H9 (cell line): ENCODE measurements around the gene SKAP1. TPM values are rescaled to one million over a fixed set of nuclear protein-coding genes. Genes with fewer than 3 reads are reported as not detected.

Experiments
- DNase-seq: peaks from one replicate; pipeline ENCODE4 v3.0.0-alpha.2; 2017
- H2AFZ ChIP-seq: one replicate; pipeline ENCODE4 v1.6.1; 2013; ENCODE audit warnings: mild to moderate bottlenecking, low read length, control low read depth, moderate library complexity
- H2AK5ac ChIP-seq: 2 replicates; pipeline ENCODE4 v1.6.1; 2013; ENCODE audit warnings: low read length, control low read depth, mixed read lengths; ENCODE audit not compliant: insufficient read length
- H2BK120ac ChIP-seq: one replicate; pipeline ENCODE4 v1.6.1; 2013; ENCODE audit warnings: low read depth, mild to moderate bottlenecking, low read length, control low read depth, inconsistent platforms; ENCODE audit not compliant: poor library complexity, severe bottlenecking
- H2BK12ac ChIP-seq: 2 replicates; pipeline ENCODE4 v1.6.1; 2013; ENCODE audit warnings: low read length, control low read depth, mixed read lengths, low read depth; ENCODE audit not compliant: insufficient read length
- H2BK15ac ChIP-seq: 2 replicates; pipeline ENCODE4 v1.6.1; 2013; ENCODE audit warnings: low read depth, low read length, control low read depth
- H2BK20ac ChIP-seq: one replicate; pipeline ENCODE4 v1.6.1; 2013; ENCODE audit warnings: low read depth, mild to moderate bottlenecking, low read length, control low read depth, inconsistent platforms; ENCODE audit not compliant: poor library complexity, severe bottlenecking
- H2BK5ac ChIP-seq: 2 replicates; pipeline ENCODE4 v1.6.1; 2013; ENCODE audit warnings: low read length, control low read depth, mixed read lengths; ENCODE audit not compliant: insufficient read length
- H3K14ac ChIP-seq: 2 replicates; pipeline ENCODE4 v1.6.1; 2013; ENCODE audit warnings: low read length, control low read depth; ENCODE audit not compliant: insufficient read depth
- H3K18ac ChIP-seq: 2 replicates; pipeline ENCODE4 v1.6.1; 2013; ENCODE audit warnings: low read depth, mild to moderate bottlenecking, mixed read lengths, low read length, control low read depth; ENCODE audit not compliant: insufficient read length
- H3K23ac ChIP-seq: 2 replicates; pipeline ENCODE4 v1.6.1; 2013; ENCODE audit warnings: low read length, control low read depth, mixed read lengths, low read depth; ENCODE audit not compliant: insufficient read length
- H3K23me2 ChIP-seq: 2 replicates; pipeline ENCODE4 v1.6.1; 2013; ENCODE audit warnings: low read depth, mild to moderate bottlenecking, mixed read lengths, low read length, control low read depth; ENCODE audit not compliant: insufficient read length, poor library complexity, severe bottlenecking
- H3K27ac ChIP-seq: 2 replicates; pipeline ENCODE4 v1.5.1; 2013; ENCODE audit warnings: low read length, control low read depth, mixed read lengths, low read depth; ENCODE audit not compliant: insufficient read length
- H3K27me3 ChIP-seq: 2 replicates; pipeline ENCODE4 v1.6.1; 2013; ENCODE audit warnings: low read length, control low read depth, inconsistent platforms; ENCODE audit not compliant: insufficient read depth
- H3K4ac ChIP-seq: 2 replicates; pipeline ENCODE4 v1.6.1; 2013; ENCODE audit warnings: low read depth, mild to moderate bottlenecking, control low read depth, inconsistent platforms, low read length, moderate library complexity
- H3K4me1 ChIP-seq: 2 replicates; pipeline ENCODE4 v1.6.1; 2013; ENCODE audit warnings: low read length, control low read depth, inconsistent platforms; ENCODE audit not compliant: insufficient read depth
- H3K4me2 ChIP-seq: 2 replicates; pipeline ENCODE4 v1.6.1; 2013; ENCODE audit warnings: low read length, control low read depth, mixed read lengths; ENCODE audit not compliant: insufficient read length, insufficient read depth
- H3K56ac ChIP-seq: 2 replicates; pipeline ENCODE4 v1.6.1; 2013; ENCODE audit warnings: low read depth, mild to moderate bottlenecking, mixed read lengths, low read length, control low read depth; ENCODE audit not compliant: insufficient read length
- H3K79me1 ChIP-seq: 2 replicates; pipeline ENCODE4 v1.6.1; 2013; ENCODE audit warnings: low read depth, mild to moderate bottlenecking, moderate library complexity, low read length, control low read depth, inconsistent platforms; ENCODE audit not compliant: insufficient read depth, poor library complexity, severe bottlenecking
- H3K79me2 ChIP-seq: 2 replicates; pipeline ENCODE4 v1.6.1; 2013; ENCODE audit warnings: low read length, control low read depth, inconsistent platforms; ENCODE audit not compliant: insufficient read depth
- H3K9ac ChIP-seq: 2 replicates; pipeline ENCODE4 v1.6.1; 2013; ENCODE audit warnings: low read length, control low read depth, mixed read lengths; ENCODE audit not compliant: insufficient read length; ENCODE audit errors: extremely low read depth
- H3K9me3 ChIP-seq: one replicate; pipeline ENCODE4 v1.6.1; 2013; ENCODE audit warnings: low read depth, low read length, inconsistent platforms; ENCODE audit not compliant: control insufficient read depth
- H3T11ph ChIP-seq: one replicate; pipeline ENCODE4 v1.6.1; 2013; ENCODE audit warnings: mild to moderate bottlenecking, low read length, control low read depth, inconsistent platforms
- H4K20me1 ChIP-seq: one replicate; pipeline ENCODE4 v1.6.1; 2013; ENCODE audit not compliant: control insufficient read depth, insufficient read length, insufficient read depth
- H4K5ac ChIP-seq: 2 replicates; pipeline ENCODE4 v1.6.1; 2013; ENCODE audit warnings: low read depth, mild to moderate bottlenecking, mixed read lengths, low read length, control low read depth; ENCODE audit not compliant: insufficient read length
- H4K8ac ChIP-seq: replicated peaks from 2 replicates; pipeline ENCODE4 v1.6.1; 2013; ENCODE audit warnings: low read length, control low read depth, mixed read lengths, low read depth; ENCODE audit not compliant: insufficient read length
- H4K91ac ChIP-seq: 2 replicates; pipeline ENCODE4 v1.6.1; 2013; ENCODE audit warnings: low read depth, mild to moderate bottlenecking, moderate library complexity, mixed read lengths, low read length, control low read depth; ENCODE audit not compliant: insufficient read length
- H3K27ac Mint-ChIP-seq, 3 experiments: 2 replicates in 2 of 3; 3 replicates in 1 of 3; pipeline ENCODE4 v1.8.0; 2020 to 2021; ENCODE audit warnings: mixed read lengths in 3 of 3, mild to moderate bottlenecking in 1 of 3, moderate library complexity in 1 of 3
- H3K27me3 Mint-ChIP-seq: 2 replicates; pipeline ENCODE4 v1.8.0; 2021; ENCODE audit warnings: low read depth, mild to moderate bottlenecking, moderate library complexity, mixed read lengths
- H3K36me3 Mint-ChIP-seq, 3 experiments: 2 replicates in 2 of 3; 3 replicates in 1 of 3; pipeline ENCODE4 v1.8.0; 2020 to 2021; ENCODE audit warnings: low read depth in 3 of 3, mixed read lengths in 3 of 3; ENCODE audit not compliant: insufficient read depth in 1 of 3
- H3K4me1 Mint-ChIP-seq, 2 experiments: 2 replicates each; pipeline ENCODE4 v1.8.0; 2020; ENCODE audit warnings: mixed read lengths in 2 of 2
- H3K4me3 Mint-ChIP-seq, 2 experiments: 2 replicates in 1 of 2; 3 replicates in 1 of 2; pipeline ENCODE4 v1.8.0; 2020 to 2021; ENCODE audit warnings: mild to moderate bottlenecking in 2 of 2, mixed read lengths in 2 of 2, moderate library complexity in 1 of 2
- H3K9me3 Mint-ChIP-seq, 2 experiments: 2 replicates in 1 of 2; 3 replicates in 1 of 2; pipeline ENCODE4 v1.8.0; 2020; ENCODE audit warnings: mild to moderate bottlenecking in 2 of 2, mixed read lengths in 2 of 2, moderate library complexity in 1 of 2
- CTCF ChIP-seq: fragments of 200-600 bp; sonication (generic); conservative IDR thresholded peaks from 3 replicates; pipeline ENCODE4 v1.8.0; 2021; ENCODE audit warnings: antibody characterized with exemption, mild to moderate bottlenecking
- WGBS: extraction: QIAGEN DNeasy Blood & Tissue Kit; methylation state at CpG from one replicate; pipeline ENCODE4 v1.1.7; 2013; ENCODE audit warnings: missing lambda C conversion rate, low lambda C conversion rate, mixed read lengths; ENCODE audit not compliant: insufficient read length; ENCODE audit errors: extremely low coverage; 5-methylcytosine and 5-hydroxymethylcytosine counted together
- total RNA-seq: library from RNA; stranded (reverse); gene quantifications from 2 replicates; pipeline ENCODE4 v1.2.1, GENCODE V29; 2021

The SKAP1 gene
- total RNA-seq, 1 experiment from 2014 or later, result not detected

GRCh38 chr17:48139944-48140343 is 290.1 kb downstream of the SKAP1 start:
- no peak overlapping the region for H4K91ac ChIP-seq
- no peak overlapping the region for H3K18ac ChIP-seq
- H3K27me3 ChIP-seq, result no peaks in the 10 kb centered on the region
- H3K14ac ChIP-seq, result no peak overlapping the region
- H4K5ac ChIP-seq, result no peak overlapping the region
- no peak overlapping the region for H3K23ac ChIP-seq
- no peak overlapping the region for H3K9ac ChIP-seq
- H4K8ac ChIP-seq, result no peak overlapping the region
- no peaks in the 10 kb centered on the region for H3K9me3 ChIP-seq
- no peak overlapping the region for H2BK20ac ChIP-seq
- Mint-ChIP-seq H3K36me3 (no peaks in the 10 kb centered on the region), H3K9me3 (no peaks in the 10 kb centered on the region), H3K4me1 (peaks cover 6 to 7% of the 10 kb centered on the region in 2 experiments), H3K4me3 (no peak overlapping the region), H3K27ac (no peak overlapping the region), H3K27me3 (peaks cover 17% of the 10 kb centered on the region)
- no peak overlapping the region for H3T11ph ChIP-seq
- no peaks in the 10 kb centered on the region for H3K79me2 ChIP-seq
- H2BK12ac ChIP-seq, result no peak overlapping the region
- no peak overlapping the region for H2AFZ ChIP-seq
- no peak overlapping the region for H2AK5ac ChIP-seq
- H2BK15ac ChIP-seq, result no peak overlapping the region
- no peaks in the 10 kb centered on the region for H4K20me1 ChIP-seq
- no peak overlapping the region for H3K27ac ChIP-seq
- no peak overlapping the region for H2BK120ac ChIP-seq
- no peaks in the 10 kb centered on the region for H3K23me2 ChIP-seq
- H3K4me2 ChIP-seq, result no peak overlapping the region
- H3K4ac ChIP-seq, result no peak overlapping the region
- no peaks in the 10 kb centered on the region for H3K79me1 ChIP-seq
- DNase-seq, result no peak
- WGBS, result no CpG with 5 or more reads among the region's 2 CpGs
- no peaks in the 10 kb centered on the region for H3K4me1 ChIP-seq
- H2BK5ac ChIP-seq, result no peak overlapping the region
- no peak overlapping the region for H3K56ac ChIP-seq
- TF ChIP-seq CTCF, result no peak
